Measurements from ENCODE around the gene ALKBH5.

DNA sequence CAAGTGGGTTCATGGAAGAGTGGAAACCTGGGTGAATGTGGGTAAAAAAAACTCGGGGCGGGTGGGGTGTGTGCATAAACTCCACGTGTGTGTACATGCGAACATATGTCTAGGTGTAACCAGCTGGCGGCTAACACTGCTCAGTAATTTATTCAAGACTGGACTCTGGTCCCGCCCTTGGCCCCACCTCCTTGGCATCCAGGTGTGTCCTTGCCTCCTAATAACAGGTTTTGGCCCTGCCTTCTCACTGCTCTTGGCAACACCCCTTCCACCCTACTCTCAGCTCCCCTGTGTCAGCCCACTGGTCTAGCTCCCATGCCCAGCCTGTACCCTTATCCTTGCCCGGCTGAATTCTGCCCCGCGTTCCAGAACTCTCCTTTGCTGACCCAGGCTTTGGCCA, 66.6 kb downstream of the ALKBH5 start:
- TF ChIP-seq EZH2 (IDR thresholded peaks at IDR 0.05; ENCODE audit: insufficient read depth, poor library complexity, severe bottlenecking): no peak
- no peak for TF ChIP-seq EZH2phosphoT487 (IDR thresholded peaks at IDR 0.05; ENCODE audit: insufficient read depth, low read depth)

Measured in GM23248 (cell line).